ENCODE data around the gene MYOCD.

DNA sequence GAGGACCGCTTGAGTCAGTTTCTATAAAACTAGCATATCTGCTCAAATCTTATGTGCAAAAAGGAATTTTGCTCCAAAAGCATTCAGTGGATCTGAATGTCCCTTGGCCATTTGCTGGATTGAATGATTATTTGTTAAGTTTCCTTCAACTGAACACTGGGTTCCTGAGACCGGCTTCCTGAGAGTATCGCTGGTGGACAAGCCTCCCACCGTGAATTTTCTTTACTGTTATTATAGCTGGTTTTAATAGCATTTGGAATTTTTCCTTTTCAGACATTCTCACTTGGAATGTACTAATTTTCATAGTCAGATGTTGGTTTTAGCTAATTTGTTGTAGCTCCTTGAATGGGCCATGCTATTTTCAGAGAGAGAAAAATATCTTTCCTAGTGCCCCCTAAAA lies 9.8 kb upstream of the MYOCD start:
- TF ChIP-seq CTCF (IDR thresholded peaks at IDR 0.05) (no peak), POLR2AphosphoS5 (IDR thresholded peaks at IDR 0.05) (no peak)

Measured in suprapubic skin (tissue), 3 donors.